SK-N-MC (cell line): ENCODE measurements around the gene BCAP31.

Experiments used
- DNase-seq: peaks from one replicate; pipeline ENCODE4 v3.0.0-alpha.2; 2011; ENCODE audit warnings: low read depth, low spot score
- H3K27ac ChIP-seq: fragments of 200-600 bp; sonication (generic); 2 replicates; pipeline ENCODE4 v1.5.1; 2016; ENCODE audit warnings: mixed run types
- H3K36me3 ChIP-seq: fragments of 200-600 bp; sonication (generic); 2 replicates; pipeline ENCODE4 v1.6.1; 2017; ENCODE audit warnings: antibody characterized with exemption, low read length, mixed read lengths; ENCODE audit not compliant: insufficient read depth
- H3K4me3 ChIP-seq: fragments of 200-600 bp; sonication (generic); 2 replicates; pipeline ENCODE4 v1.5.1; 2016
- H3K9ac ChIP-seq: fragments of 200-600 bp; sonication (generic); 2 replicates; pipeline ENCODE4 v1.8.0; 2017; ENCODE audit warnings: mixed run types, mixed read lengths; ENCODE audit not compliant: insufficient read length
- H3K9me3 ChIP-seq: fragments of 200-600 bp; sonication (generic); 2 replicates; pipeline ENCODE4 v1.6.1; 2017; ENCODE audit warnings: low read depth, mild to moderate bottlenecking, antibody characterized with exemption, low read length, moderate library complexity, mixed read lengths
- EZH2 ChIP-seq: fragments of 200-600 bp; sonication (generic); IDR thresholded peaks from one replicate; pipeline ENCODE4 v1.6.1; 2017; ENCODE audit warnings: antibody characterized with exemption
- FOXP2 ChIP-seq: optimal IDR thresholded peaks from 2 replicates; pipeline ENCODE3; 2011; ENCODE audit warnings: mild to moderate bottlenecking, moderate library complexity; ENCODE audit not compliant: insufficient read depth; ENCODE audit errors: extremely low read length, control extremely low read depth
- POLR2AphosphoS5 ChIP-seq: IDR thresholded peaks from 2 replicates; pipeline ENCODE4 v1.6.1; 2012; ENCODE audit warnings: mild to moderate bottlenecking, low read depth, low read length, borderline replicate concordance

The BCAP31 gene

DNA sequence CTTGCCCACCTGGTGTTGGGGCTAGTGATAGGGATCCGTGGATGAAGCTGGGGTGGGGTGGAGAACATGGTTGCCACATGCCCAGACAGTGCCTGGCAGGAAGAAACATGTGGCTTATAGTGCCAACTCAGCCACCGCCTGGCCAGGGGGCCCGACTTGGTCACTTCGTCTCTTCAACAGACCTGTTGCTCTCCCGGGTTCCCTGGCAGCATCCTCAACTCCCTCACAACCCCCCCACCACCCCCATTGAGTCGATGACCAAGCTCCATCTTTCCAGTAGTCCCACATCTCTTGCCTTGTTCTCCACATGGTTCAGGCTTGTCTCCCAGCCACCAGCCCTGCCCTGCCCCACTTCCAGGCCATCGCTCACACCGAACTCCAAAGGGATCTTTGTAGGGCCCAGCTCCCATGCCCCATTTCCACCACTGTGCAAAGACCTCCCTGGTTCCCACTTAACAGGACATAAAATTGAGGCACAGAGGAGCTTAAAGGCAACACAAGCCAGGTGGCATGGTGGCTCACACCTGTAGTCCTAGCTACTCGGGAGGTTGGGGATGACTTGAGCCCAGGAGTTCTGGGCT, 58.4 kb downstream of the BCAP31 start:
- H3K4me3 ChIP-seq, result no peak overlapping the region
- no peak overlapping the region for H3K9ac ChIP-seq
- H3K36me3 ChIP-seq, result no peaks in the 10 kb centered on the region
- no peaks in the 10 kb centered on the region for H3K9me3 ChIP-seq
- TF ChIP-seq FOXP2 (no peak), EZH2 (no peak), POLR2AphosphoS5 (no peak)
- no peak for DNase-seq
- no peak overlapping the region for H3K27ac ChIP-seq

- H3K36me3 ChIP-seq, result no peaks in the 10 kb centered on the region
- H3K4me3 ChIP-seq, result no peak overlapping the region
- no peaks in the 10 kb centered on the region for H3K9me3 ChIP-seq
- no peak for DNase-seq
- no peak overlapping the region for H3K27ac ChIP-seq
- TF ChIP-seq POLR2AphosphoS5, result no peak
- no peak for TF ChIP-seq EZH2
- TF ChIP-seq FOXP2, result no peak
- no peak overlapping the region for H3K9ac ChIP-seq
Measured at GRCh38 chrX:153662266-153662665, 61.9 kb downstream of the BCAP31 start.

GRCh38 chrX:153659268-153659667, 64.9 kb downstream of the BCAP31 start:
- no peak for DNase-seq
- no peak for TF ChIP-seq POLR2AphosphoS5
- TF ChIP-seq FOXP2, result no peak
- TF ChIP-seq EZH2, result no peak

GRCh38 chrX:153657161-153657560, 67.0 kb downstream of the BCAP31 start:
- Histone ChIP-seq H3K9me3 (no peaks in the 10 kb centered on the region), H3K36me3 (no peaks in the 10 kb centered on the region), H3K4me3 (no peak overlapping the region), H3K27ac (no peak overlapping the region), H3K9ac (no peak overlapping the region)
- no peak for DNase-seq
- TF ChIP-seq EZH2 (no peak), POLR2AphosphoS5 (no peak), FOXP2 (no peak)

More at GRCh38 chrX:153659268-153659667, 64.9 kb downstream of the BCAP31 start:
- Histone ChIP-seq H3K4me3 (no peak overlapping the region), H3K27ac (no peak overlapping the region), H3K9me3 (no peaks in the 10 kb centered on the region), H3K36me3 (no peaks in the 10 kb centered on the region), H3K9ac (no peak overlapping the region)

GRCh38 chrX:153653556-153653955, 70.6 kb downstream of the BCAP31 start:
- Histone ChIP-seq H3K9ac (no peak overlapping the region), H3K36me3 (no peaks in the 10 kb centered on the region), H3K27ac (no peak overlapping the region), H3K9me3 (no peaks in the 10 kb centered on the region), H3K4me3 (no peak overlapping the region)
- no peak for DNase-seq
- no peak for TF ChIP-seq EZH2
- no peak for TF ChIP-seq POLR2AphosphoS5
- TF ChIP-seq FOXP2, result no peak

DNA sequence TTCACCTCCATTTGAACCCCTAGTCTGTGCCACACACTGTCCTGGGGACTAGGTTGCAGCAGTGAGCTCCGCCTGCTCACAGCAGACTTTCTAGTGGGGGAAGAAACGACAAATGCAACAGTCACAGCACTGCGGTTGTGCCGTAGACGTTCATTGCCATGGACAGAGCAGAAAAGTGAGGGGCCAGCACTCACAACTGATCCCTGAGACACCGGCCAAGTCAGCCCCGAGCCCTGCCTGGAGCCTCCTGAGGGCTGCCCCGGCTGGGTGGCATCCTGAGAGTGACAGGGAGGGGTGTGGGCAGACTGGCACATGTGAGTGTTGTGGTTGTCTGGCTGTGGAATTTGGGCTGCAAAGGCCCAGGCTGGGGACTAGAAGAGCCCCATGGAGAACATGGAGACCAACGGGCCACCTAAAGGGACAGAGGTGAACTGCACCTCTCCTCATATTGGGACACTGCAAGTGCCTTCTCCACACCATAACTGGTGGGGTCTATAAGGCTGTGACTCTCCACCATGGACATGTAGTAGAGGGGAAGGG, 72.6 kb downstream of the BCAP31 start:
- Histone ChIP-seq H3K4me3 (no peak overlapping the region), H3K9me3 (no peaks in the 10 kb centered on the region), H3K36me3 (no peaks in the 10 kb centered on the region), H3K27ac (no peak overlapping the region), H3K9ac (no peak overlapping the region)
- TF ChIP-seq POLR2AphosphoS5 (no peak), EZH2 (no peak), FOXP2 (no peak)
- DNase-seq, result no peak

DNA sequence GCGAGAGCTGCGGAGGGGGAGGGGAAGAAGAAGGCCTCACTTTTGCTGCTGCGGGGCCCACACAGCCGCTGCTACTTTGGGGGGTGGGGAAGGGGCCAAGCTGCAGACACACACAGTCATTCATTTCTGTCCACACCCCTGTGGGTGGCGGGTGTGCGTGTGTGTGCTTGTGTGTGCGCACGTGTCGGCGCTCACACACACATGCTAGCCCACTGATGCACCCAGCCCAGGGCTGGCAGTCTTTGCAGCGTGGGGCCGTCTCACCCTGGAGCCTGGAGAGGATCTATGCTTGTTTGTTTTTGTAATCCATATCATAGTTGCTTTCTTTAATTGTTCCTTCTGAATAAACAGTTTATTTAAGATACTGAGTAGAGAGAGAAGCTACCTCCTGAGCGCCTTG, 73.2 kb downstream of the BCAP31 start:
- H3K36me3 ChIP-seq, result no peaks in the 10 kb centered on the region
- no peak overlapping the region for H3K27ac ChIP-seq
- H3K9ac ChIP-seq, result no peak overlapping the region
- DNase-seq, result no peak
- no peak overlapping the region for H3K4me3 ChIP-seq
- no peak for TF ChIP-seq FOXP2
- no peak for TF ChIP-seq POLR2AphosphoS5
- TF ChIP-seq EZH2, result no peak
- H3K9me3 ChIP-seq, result no peaks in the 10 kb centered on the region
